RCC 7860 (cell line): Measurements from ENCODE around the gene PRDM16.

Source experiments
- DNase-seq: peaks from one replicate; pipeline ENCODE4 v3.0.0-alpha.2; 2015; ENCODE audit warnings: low spot score
- FAIRE-seq: peaks from 2 replicates; lab custom pipeline; 2012; peaks lifted over from hg19 to GRCh38; lab: Jason Lieb, UNC

Gene PRDM16

DNA sequence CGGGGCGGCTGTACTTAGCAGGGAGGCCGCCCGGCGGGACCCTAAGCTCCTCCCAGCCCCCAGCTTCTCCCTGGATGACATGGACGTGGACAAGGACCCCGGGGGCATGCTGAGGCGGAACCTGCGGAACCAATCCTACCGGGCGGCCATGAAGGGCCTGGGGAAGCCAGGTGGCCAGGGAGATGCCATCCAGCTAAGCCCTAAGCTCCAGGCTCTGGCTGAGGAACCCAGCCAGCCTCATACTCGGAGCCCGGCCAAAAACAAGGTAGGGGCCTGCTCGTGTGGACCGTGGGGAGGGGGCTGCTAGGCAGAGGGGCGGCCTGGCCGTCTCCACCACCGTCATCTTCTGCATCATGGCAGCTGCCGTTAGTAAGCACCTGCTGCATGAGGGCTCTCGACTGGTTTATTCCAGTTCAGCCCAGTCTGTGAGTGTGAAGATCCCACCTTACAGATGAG, 394.4 kb downstream of the PRDM16 start:
- DNase-seq (no peak), FAIRE-seq (no peak)

DNA sequence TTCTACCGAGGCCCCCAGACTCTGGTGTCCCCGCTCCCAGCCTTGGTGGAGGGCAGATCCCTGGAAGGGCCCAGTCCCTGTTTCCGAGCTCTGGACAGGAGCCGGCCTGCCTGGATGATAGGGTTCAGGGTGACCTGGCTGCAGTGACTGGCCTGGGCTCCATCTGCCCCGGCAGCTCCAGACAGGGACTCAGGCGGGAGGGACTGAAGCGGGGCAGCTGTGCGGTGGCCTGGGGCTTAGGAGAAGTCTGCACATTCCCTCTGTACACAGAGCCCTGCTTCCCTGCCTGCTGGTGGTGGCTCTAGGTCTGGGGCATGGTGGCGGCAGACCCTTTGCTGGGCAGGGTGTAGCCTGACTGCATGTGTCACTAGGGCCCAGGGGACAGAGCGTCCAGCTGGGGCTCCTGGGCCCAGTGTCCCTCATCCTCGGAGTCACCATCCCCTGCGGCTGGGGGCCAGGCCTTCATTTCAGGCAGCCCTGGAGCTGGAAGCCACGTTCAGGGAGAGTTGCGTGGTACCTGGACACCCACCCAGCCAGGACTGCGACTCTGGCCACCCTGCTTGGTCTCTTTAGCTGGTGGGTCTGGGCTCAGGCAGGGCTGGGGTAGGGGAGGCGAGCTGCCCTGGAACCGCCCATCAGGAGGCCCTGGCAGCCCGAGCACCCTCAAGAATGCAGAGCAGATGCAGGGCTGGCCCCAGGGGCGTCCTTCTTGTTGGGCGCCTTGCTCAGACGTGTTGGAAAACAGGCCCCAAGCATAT, 395.1 kb downstream of the PRDM16 start:
- no peak for FAIRE-seq
- no peak for DNase-seq

DNA sequence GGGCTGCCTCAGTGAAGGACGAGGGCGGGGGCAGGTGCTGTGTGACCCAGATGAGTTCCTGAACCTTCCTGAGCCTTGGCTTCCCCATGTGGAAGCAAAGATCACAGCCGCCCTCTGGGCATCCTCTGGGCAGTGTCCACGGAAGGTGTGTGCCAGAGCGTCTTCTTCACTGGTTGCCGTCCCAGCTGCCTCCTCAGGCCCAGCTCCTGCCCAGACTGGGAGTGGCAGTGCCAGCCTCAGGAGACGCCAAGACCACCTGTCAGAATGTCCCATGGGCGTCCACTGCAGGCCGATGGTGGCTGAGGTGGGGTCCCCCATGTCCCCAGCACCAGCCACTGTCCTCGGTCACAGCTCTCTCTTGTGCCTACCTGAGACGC, 395.6 kb downstream of the PRDM16 start:
- no peak for DNase-seq
- FAIRE-seq: no peak

DNA sequence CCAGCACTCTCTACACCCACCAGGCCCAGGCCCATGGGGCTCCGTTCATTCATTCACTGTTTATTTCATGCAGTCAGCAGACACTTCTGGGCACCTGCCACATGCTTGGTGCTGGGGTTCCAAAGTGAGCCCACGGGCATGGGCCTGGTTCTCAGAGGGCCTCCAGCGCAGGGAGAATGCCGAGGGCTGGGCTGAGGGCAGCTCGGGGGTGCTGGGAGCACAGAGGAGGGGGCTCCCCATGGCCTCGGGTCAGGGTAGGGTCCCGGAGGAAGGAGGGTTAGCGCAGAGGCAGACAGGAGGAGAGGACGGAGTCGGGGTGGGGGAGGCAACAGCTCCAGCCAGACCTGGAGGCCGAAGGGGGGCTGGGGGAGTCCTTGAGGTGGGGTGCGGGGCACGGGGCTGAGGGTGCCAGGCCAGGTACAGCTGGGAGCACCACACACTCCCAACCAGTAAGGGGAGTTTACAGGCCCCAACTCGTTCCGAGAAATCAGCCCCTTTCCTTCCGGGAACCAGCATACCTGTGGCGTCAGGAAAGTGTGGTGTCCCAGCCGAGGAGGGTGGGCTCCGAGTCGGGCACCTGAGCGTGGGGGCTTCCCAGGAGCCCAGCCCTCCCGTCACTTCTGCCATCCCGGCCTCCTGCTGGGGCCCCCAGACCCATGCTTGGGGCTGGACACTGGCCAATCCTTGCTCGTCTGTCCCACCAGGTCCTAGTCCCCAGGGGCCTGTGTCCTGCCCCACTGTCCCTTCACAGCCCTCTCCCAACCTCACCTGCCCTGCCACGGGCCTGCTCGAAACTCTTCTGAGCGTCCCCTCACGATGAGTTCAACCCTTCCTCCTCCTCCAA, 396.3 kb downstream of the PRDM16 start:
- DNase-seq: no peak
- FAIRE-seq: no peak

DNA sequence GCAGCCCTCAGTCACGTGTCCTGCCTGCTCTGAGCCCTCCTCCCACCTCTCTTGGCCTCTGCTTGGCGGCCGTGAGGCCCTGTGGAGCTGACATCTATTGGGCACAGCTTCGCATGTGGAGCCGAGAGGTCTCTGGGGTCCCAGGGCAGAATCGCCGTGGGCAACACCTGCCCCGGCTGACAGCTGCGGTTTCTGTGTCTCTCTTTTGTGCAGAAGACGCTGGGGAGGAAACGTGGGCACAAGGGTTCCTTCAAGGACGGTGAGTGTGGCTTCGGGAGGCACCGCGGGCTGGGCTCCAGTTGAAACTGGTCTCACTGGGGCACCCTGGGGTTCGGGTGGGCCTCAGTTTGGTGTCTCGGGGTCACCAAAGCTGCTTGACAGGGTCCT, 396.9 kb downstream of the PRDM16 start:
- no peak for FAIRE-seq

DNA sequence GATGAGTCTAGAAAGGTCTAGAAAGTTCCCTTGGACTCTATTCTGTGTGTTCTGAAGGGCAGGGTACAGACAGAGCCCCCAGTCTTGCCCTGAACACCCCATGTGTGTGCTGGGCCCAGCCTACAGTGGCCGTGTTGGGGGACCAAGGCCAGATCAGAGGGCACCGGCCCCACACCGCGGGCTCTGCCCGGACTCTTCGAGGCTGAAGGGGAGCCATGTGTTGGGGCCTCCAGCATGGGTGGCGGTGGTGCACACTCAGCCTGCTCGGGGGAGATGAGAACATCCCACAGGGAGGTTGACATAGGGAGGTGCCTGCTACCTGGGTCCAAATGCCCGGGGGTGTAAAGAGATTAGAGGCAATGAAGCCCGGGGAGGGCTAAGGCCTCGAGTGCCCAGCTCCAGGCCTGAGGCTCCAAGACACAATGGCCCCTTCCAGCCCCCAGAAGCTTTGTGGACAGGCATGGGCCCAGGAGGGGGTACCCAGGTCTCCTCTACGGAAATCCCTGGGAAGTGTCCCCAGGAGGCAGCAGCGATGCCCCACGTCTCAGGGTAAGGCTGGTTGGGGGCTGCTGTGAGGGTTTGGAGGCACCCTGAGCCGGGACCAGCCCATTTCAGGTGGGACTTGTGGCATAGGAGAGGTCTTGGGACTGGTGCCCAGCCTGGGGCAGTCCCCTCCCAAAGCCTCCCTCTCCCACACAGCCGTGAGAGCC, 397.5 kb downstream of the PRDM16 start:
- FAIRE-seq (no peak), DNase-seq (no peak)

More for the DNA sequence above, 396.9 kb downstream of the PRDM16 start:
- DNase-seq: no peak

DNA sequence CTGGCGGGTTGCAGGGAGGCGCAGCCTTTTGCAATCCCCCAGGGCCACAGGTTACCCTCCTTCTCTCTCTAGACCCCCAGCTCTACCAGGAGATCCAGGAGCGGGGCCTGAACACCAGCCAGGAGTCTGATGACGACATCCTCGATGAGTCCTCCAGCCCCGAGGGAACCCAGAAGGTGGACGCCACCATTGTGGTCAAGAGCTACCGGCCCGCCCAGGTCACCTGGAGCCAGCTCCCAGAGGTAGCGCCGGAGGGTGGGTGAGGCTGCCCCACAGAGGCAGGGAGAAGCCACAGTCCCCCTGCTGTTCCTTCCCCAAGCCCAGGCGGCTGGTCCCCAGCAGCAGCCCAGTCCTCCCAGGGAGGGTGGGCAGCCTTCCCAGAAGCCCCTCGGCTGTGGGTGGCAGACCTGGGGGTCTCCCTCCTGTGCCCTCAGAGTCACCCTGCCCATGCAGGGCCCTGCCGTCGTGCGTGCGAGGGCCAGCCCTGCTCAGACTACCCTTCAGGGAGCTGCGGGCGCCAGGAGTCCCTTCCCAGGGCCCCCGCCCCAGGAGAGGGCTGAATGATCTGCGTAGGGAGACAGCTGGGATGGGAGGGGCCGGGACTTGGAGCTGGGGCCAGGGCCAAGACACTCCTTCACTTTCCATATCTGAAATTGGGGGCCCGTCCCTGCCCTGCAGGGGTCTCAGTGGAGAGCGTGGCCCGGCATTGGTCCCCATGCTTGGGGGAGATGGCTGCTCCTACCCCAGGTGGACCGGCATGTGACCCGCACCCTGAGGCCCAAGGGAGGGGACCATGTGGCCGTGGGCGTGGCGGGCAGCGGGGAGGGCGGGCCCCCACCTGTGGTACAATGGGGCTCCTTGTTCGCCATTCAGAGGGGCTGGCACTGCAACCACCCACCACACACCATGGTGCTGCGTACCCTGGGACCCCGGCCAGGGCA, 398.4 kb downstream of the PRDM16 start:
- no peak for FAIRE-seq

DNA sequence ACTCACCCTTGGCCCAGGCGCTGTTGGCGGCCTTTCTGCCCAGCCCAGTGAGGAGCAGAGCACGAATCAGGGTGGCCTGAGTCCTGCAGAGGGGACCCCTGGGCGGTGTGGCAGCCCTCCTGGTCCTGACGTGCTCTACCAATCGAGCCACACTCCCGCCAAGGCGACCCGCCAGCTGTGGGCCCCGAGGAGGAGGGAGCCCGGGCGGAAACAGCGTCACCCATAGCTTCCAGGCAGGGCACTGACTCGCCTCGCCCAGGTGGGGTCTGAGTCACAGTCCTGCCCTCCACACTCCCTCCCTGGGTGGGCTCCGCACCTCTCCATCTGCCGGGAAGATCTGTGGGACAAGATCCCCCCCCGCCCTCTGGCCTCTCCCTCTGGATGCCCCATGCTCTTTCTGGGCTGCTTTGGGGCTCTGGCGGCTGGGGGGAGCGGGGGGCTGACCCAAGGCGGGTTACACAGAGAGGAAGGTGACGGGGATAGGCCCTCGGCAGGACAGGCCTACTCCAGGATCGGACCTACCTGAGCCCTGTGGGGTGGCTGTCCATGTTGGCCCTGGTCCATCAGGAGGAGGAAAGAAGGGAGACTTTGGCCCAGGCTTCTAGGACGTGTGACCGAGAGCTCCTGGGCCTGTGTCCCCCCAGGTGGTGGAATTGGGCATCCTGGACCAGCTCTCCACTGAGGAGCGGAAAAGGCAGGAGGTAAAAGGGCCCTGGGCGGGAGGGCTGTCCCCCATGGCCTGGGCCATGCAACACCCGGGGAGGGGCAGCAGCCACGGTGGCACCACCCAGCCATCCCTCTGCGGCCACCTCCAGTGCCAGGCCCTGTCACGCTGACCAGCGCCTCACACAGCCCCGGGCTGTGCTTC, 399.5 kb downstream of the PRDM16 start:
- no peak for FAIRE-seq
- no peak for DNase-seq

More for the DNA sequence above, 398.4 kb downstream of the PRDM16 start:
- no peak for DNase-seq

DNA sequence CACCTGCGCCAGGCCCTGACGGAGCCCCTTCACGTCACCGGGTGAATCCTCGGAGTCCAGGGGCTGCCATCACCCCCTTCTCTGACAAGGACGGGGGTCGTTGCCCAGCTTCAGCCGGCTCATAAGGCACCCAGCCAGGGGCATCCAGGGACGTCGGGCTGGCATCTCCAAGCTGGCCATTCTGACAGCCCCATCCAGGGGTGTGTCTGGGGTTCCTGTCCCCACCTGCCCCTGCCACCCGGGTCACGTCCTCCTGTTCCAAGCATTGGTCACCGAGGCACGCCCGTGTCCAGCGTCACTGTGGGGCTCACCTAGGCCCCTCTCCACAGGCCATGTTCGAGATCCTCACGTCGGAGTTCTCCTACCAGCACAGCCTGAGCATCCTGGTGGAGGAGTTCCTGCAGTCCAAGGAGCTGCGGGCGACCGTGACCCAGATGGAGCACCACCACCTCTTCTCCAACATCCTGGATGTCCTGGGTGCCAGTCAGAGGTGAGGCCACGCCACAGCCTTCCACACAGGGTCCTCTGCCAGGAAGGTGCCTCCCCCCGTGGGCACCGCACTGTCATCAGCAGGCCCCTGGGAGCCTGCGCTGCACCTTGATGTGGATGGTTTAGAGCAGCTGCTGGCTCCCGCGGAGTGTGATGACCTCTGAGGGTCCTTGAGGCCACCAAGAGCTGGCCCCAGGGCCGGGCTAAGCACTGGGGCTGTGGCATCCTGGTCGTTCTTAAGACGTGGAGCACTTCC, 400.3 kb downstream of the PRDM16 start:
- DNase-seq (no peak), FAIRE-seq (no peak)

DNA sequence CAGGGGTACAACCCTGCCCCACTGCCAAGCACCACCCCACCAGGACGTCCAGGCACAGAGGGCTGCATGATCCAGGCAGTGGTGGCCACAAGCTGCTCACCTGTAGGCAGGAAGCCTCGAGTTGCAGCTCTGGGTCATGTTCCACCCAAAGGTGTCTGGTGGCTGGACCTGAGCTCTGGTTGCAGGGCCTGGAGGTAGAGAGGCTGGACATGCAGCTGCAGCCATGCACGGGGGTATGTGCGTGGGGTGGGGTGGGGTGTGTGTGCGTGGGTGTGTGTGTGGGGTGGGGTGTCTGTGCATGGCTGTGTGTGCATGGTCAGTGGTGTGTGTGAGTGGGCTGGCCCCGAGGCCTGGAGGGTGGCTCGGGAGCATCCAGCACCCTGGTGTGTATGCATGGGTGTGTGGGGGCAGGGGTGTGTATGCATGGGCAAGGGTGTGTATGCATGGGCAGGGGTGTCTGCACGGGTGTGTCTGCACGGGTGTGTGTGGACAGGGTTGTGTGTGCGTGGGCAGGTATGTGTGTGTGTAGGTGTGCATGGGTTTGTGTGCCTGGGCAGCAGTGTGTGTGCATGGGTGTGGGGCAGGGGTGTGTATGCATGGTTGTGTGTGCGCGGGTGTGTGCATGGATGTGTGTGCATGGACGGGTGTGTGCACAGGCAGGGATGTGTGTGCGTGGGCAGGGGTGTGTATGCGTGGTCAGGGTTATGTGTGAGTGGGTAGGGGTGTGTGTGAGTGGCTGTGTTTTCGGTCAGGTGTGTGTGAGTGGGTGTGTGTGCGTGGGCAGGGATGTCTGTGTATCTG, 401.0 kb downstream of the PRDM16 start:
- no peak for DNase-seq
- no peak for FAIRE-seq

DNA sequence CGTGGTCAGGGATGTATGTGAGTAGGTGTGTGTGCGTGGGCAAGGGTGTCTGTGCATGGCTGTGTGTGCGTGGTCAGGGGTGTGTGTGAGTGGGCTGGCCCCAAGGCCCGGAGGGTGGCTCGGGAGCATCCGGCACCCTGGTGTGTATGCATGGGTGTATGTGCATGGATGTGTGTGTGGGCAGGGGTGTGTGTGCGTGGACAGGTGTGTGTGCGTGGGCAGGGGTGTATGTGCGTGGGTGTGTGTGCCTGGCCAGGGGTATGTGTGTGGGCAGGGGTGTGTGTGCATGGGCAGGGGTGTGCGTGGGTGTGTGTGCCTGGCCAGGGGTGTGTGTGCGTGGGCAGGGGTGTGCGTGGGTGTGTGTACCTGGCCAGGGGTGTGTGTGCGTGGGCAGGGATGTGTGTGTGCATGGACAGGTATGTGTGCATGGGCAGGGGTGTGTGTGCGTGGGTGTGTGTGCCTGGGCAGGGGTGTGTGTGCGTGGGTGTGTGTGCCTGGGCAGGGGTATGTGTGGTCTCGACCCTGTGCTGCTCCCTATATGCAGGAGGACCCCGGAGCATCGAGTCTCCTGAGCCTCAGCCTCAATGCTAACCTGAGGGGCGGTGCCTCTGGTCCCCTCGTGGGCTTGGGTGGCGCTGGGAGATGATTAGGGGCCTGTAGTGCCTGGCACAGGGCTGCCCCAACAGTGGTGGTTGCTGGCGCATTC, 401.8 kb downstream of the PRDM16 start:
- no peak for FAIRE-seq
- no peak for DNase-seq

DNA sequence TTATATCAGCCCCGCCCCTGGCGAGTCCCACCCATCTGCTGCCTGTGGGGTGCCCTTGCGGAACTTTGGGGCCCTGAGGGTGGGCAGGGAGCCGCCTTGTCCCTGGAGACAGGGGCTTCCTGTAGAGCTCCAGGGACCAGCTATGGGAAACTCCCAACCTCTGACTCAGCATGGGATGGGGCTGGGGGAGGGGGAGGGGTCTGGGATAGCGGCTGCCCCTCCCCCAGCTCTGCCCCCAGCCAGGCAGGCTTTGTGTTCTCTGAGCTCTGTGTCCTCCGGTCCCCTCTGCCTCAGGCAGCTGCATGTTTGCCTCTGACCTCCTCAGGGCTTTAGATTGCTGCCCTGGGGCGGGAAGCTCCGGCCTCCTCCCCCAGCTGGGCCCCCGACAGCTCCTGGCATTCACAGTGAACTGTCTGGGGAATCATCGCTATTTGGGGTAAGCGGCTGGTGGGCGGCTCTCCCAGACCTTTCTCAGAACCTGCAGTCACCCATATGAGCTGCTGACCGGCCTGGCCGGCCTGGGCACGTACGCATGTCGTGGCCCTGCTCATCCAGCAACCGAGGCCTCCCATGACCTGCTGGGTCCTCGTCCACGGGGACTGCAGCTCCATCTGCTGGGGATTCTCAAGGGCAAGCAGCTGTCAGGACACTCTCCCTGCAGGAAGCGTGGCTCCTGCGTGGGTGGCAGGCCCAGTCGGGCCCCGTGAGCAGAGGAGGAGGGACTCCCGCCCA, 402.5 kb downstream of the PRDM16 start:
- DNase-seq (peak; percentile 74), FAIRE-seq (no peak)

DNA sequence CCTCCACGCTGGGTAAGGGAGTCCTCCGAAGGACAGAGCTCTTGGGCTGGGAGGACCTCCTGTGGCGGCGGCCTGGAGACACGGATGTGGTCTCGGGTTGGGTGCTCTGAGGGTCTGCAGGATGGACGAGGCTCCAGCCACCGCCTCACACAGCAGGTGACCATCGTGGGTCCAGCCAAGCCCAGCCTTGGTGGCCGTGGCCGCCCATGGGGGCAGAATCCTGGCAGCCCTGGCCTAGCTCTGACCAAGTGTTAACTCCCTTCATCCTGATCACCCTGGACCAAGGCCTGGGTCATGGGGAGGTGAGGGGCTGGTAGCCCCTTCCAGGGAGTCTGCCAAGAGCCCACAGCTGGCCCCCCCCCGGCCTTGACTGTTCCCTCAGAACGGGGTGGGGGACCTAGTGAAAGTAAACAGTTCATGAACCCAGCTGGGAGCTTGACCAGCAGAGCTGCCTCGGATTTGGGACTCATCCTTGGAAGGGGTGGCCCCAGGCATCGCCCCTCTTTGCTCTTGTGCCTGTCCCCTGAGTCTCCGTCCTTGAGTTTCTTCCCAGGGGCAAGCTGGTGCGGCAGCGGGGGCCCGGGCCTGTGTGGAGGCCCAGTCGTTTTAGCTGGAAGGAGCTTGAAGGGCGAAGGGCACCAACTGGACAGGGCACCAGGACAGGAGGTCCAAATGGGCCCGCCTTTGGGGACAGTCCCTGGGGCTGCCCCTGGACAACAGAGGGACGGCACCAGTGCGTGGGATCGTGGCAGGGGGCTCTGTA, 403.3 kb downstream of the PRDM16 start:
- FAIRE-seq: no peak
- DNase-seq: no peak

DNA sequence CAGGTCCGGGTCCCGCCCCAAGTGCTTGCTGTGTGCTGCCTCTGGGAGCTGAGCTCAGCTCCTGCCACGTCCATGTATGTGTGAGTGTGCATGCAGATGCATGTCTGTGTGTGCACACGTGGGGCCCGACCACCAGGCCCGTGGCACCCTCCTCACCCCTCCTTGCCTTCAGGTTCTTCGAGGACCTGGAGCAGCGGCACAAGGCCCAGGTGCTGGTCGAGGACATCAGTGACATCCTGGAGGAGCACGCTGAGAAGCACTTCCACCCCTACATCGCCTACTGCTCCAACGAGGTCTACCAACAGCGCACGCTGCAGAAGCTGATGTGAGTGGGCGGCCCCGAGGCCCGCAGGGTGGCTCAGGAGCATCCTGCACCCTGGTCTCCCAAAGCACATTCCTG, 403.9 kb downstream of the PRDM16 start:
- DNase-seq: no peak
- FAIRE-seq: no peak

DNA sequence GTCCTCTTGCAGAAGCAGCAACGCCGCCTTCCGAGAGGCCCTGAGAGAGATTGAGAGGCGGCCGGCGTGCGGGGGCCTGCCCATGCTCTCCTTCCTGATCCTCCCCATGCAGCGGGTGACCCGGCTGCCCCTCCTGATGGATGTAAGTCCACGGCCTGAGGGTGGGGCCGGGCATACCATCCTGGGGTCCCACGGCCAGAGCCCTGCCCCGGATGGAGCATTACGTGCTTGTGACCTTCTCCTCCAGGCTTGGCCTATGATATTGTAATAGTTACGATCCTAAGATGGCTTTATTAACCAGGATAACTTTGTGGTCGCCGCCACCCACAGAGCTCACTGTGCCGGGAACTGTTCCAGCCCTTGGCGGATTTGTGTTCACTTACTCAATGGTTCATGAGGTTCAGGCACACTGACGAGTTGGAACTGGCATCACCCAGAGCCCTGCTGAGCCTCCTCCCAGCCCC, 404.4 kb downstream of the PRDM16 start:
- peak; percentile 82 for DNase-seq

DNA sequence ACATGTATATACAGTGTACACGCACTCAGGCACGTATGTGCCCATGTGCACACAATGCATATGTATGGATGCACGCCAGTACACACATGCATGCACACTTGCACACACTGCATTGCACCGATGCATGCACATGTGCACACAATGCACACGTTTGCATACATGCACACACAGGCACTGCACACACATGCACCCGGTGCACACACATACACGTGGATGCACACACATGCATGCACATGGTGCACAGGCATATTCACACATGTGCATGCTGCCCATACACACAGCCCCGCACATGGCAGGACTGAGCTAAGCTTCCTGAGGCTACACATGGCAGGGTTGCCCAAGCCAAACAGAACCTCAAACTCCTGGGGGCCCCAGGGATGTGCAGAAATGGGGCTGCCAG, 405.0 kb downstream of the PRDM16 start:
- FAIRE-seq (no peak), DNase-seq (no peak)

More for the DNA sequence above, 404.4 kb downstream of the PRDM16 start:
- FAIRE-seq: peak; percentile 74
